ENCODE data around the gene GABPB2.

DNA sequence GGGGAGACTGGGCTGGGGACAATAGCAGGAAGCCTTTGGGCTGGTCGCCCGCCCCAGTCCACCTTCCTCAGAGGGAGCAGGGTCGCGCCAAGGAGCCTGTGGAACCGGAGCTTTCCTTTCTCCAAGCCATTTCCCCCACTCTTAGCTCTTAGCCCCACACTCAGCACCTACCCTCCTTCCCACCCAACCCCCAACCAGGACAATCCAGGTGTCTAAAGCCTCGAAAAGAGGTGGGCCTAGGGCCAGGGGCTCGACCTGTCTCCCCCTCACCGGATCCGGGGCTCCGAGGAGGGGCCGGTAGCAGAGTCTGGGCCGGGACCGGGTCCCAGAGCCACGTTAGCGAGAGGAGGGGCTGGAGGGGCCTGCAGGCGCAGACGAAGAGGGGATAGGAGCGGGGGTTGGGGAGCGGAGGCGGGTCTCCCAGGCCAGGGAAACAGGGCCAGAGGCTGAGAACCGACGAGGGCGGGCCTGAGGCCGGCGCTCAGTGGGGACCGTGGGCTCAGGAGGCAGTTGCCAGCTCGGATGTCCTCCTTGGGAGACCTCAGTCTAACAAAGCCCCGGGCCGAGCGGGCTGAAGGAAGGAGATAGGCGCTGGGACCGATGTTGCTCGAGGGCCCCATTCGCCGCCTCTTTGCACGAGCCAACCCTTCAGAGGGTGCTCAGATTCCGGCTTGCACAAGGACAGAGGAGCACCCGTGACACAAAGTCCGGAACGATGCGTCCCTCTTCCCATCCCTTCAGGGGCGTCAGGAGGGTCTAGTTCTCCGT, 74.9 kb downstream of the GABPB2 start:
- TF ChIP-seq POLR2A (IDR thresholded peaks at IDR 0.05; ENCODE audit: low read depth, low read length): no peak
- TF ChIP-seq POLR2AphosphoS5 (IDR thresholded peaks at IDR 0.05; ENCODE audit: low read depth, low read length): no peak
- no peak for TF ChIP-seq SPI1 (IDR thresholded peaks at IDR 0.05; ENCODE audit: low read depth, low read length)
- no peak for TF ChIP-seq TAF1 (IDR thresholded peaks at IDR 0.05; ENCODE audit: low read depth, low read length)
- no peak for TF ChIP-seq PAX5 (IDR thresholded peaks at IDR 0.05; ENCODE audit: insufficient read depth, low read length, severe bottlenecking)
- TF ChIP-seq POU2F2 (IDR thresholded peaks at IDR 0.05; ENCODE audit: low read depth, low read length): no peak
